Trophoblast cell (in vitro differentiated cells and primary cell): ENCODE data around the gene VPS13D.

ENCODE experiments used
- DNase-seq, 2 donors: peaks; one replicate each; pipeline ENCODE4 v3.0.0-alpha.2; 2016
- H2AFZ ChIP-seq: 2 replicates; pipeline ENCODE4 v1.6.1; 2013; ENCODE audit warnings: low read length, moderate library complexity, mild to moderate bottlenecking; ENCODE audit not compliant: insufficient read depth, poor library complexity
- H2AK5ac ChIP-seq: 2 replicates; pipeline ENCODE4 v1.6.1; 2013; ENCODE audit warnings: mild to moderate bottlenecking, low read length
- H2BK120ac ChIP-seq: 2 replicates; pipeline ENCODE4 v1.6.1; 2013; ENCODE audit warnings: low read length, mild to moderate bottlenecking, moderate library complexity; ENCODE audit not compliant: insufficient read depth, poor library complexity
- H2BK12ac ChIP-seq: 2 replicates; pipeline ENCODE4 v1.6.1; 2013; ENCODE audit warnings: mild to moderate bottlenecking, low read length, moderate library complexity
- H2BK5ac ChIP-seq: 2 replicates; pipeline ENCODE4 v1.6.1; 2013; ENCODE audit warnings: low read length, low read depth, moderate library complexity, mild to moderate bottlenecking; ENCODE audit not compliant: poor library complexity
- H3K14ac ChIP-seq: 2 replicates; pipeline ENCODE4 v1.6.1; 2013; ENCODE audit warnings: mild to moderate bottlenecking, low read length
- H3K18ac ChIP-seq: 2 replicates; pipeline ENCODE4 v1.6.1; 2013; ENCODE audit warnings: mild to moderate bottlenecking, low read length
- H3K23ac ChIP-seq: 2 replicates; pipeline ENCODE4 v1.6.1; 2013; ENCODE audit warnings: low read length
- H3K27ac ChIP-seq: 2 replicates; pipeline ENCODE4 v1.5.1; 2013; ENCODE audit warnings: low read depth, mild to moderate bottlenecking, inconsistent platforms, low read length, moderate library complexity
- H3K27me3 ChIP-seq: 2 replicates; pipeline ENCODE4 v1.6.1; 2013; ENCODE audit warnings: inconsistent platforms, mild to moderate bottlenecking, low read length, moderate library complexity; ENCODE audit not compliant: insufficient read depth
- H3K36me3 ChIP-seq, 2 experiments: 1 replicate in 1 of 2; 2 replicates in 1 of 2; pipeline ENCODE4 v1.6.1; 2013; ENCODE audit warnings: low read length in 2 of 2, mild to moderate bottlenecking in 2 of 2, moderate library complexity in 1 of 2; ENCODE audit not compliant: insufficient read depth in 2 of 2, control insufficient read depth in 1 of 2
- H3K4ac ChIP-seq: 2 replicates; pipeline ENCODE4 v1.6.1; 2013; ENCODE audit warnings: low read depth, mild to moderate bottlenecking, low read length, moderate library complexity
- H3K4me1 ChIP-seq, 2 experiments: 1 replicate in 1 of 2; 2 replicates in 1 of 2; pipeline ENCODE4 v1.6.1; 2013; ENCODE audit warnings: low read length in 2 of 2, mild to moderate bottlenecking in 2 of 2, moderate library complexity in 1 of 2; ENCODE audit not compliant: insufficient read depth in 2 of 2, control insufficient read depth in 1 of 2
- H3K4me2 ChIP-seq: 2 replicates; pipeline ENCODE4 v1.6.1; 2013; ENCODE audit warnings: inconsistent platforms, mild to moderate bottlenecking, low read length, moderate library complexity
- H3K4me3 ChIP-seq: 2 replicates; pipeline ENCODE4 v1.5.1; 2013; ENCODE audit warnings: mild to moderate bottlenecking, low read depth, low read length, inconsistent platforms
- H3K79me1 ChIP-seq: one replicate; pipeline ENCODE4 v1.6.1; 2013; ENCODE audit warnings: low read length
- H3K79me2 ChIP-seq: 2 replicates; pipeline ENCODE4 v1.6.1; 2013; ENCODE audit warnings: low read length, mild to moderate bottlenecking; ENCODE audit not compliant: control insufficient read depth, insufficient read depth, poor library complexity
- H3K9ac ChIP-seq: 2 replicates; pipeline ENCODE4 v1.6.1; 2013; ENCODE audit warnings: mild to moderate bottlenecking, low read length
- H3K9me3 ChIP-seq: 2 replicates; pipeline ENCODE4 v1.6.1; 2013; ENCODE audit warnings: low read depth, mild to moderate bottlenecking, control low read depth, inconsistent platforms, low read length; ENCODE audit not compliant: insufficient read depth
- H4K12ac ChIP-seq: 2 replicates; pipeline ENCODE4 v1.6.1; 2013; ENCODE audit warnings: low read depth, mild to moderate bottlenecking, low read length, moderate library complexity
- H4K8ac ChIP-seq: 2 replicates; pipeline ENCODE4 v1.6.1; 2013; ENCODE audit warnings: low read depth, mild to moderate bottlenecking, low read length, moderate library complexity
- H4K91ac ChIP-seq: one replicate; pipeline ENCODE4 v1.6.1; 2013; ENCODE audit warnings: low read depth, mild to moderate bottlenecking, low read length, moderate library complexity
- WGBS: extraction: QIAGEN DNeasy Blood & Tissue Kit; methylation state at CpG from one replicate; pipeline ENCODE4 v1.1.7; 2013; ENCODE audit warnings: missing lambda C conversion rate; ENCODE audit not compliant: insufficient read length, insufficient coverage; ENCODE audit errors: extremely low coverage; 5-methylcytosine and 5-hydroxymethylcytosine counted together

The VPS13D gene

DNA sequence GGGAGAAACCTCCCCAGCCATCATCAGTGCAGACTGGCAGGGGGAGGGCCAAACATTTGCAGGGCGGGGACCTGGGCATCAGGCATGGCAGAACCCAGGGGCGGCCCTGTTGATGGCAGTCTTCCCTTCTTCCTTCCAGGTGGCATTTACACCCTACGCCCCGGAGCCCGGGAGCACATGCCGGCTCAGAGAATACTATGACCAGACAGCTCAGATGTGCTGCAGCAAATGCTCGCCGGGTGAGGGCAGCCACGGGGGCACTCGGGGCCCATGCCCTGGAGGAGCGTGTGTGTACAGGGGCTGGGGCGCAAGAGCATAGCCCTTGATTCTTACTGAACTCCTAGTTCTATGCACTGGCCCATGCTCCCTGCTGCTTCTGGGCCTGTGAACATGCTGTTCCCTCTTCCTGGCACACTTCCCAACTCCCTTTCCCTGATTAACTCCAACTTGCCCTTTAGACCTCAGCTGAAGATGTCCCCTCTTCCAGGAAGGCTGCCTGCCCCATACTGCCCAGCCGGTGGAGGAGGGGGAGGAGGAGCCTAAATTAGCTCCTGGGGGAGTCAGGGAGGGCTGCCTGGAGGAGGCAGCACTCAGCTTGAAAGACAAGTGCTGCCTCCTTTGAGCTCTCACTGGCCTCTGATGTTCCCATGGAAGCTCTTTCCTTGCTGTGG, 41.0 kb upstream of the VPS13D start:
- peaks cover 4% of the 10 kb centered on the region for H3K9me3 ChIP-seq

GRCh38 chr1:12189328-12189682, 40.5 kb upstream of the VPS13D start:
- no peaks in the 10 kb centered on the region for H3K27me3 ChIP-seq
- no peak overlapping the region for H2BK12ac ChIP-seq
- H3K18ac ChIP-seq: no peak overlapping the region
- peaks cover 19% of the 10 kb centered on the region for H3K79me1 ChIP-seq
- no peak overlapping the region for H4K91ac ChIP-seq
- no peak overlapping the region for H2BK120ac ChIP-seq
- no peak overlapping the region for H3K14ac ChIP-seq
- peaks cover 18 to 23% of the 10 kb centered on the region in 2 experiments for H3K4me1 ChIP-seq
- WGBS: no CpG with 5 or more reads among the region's 5 CpGs
- no peak for DNase-seq
- H3K23ac ChIP-seq: no peak overlapping the region
- no peak overlapping the region for H3K4me2 ChIP-seq
- no peak overlapping the region for H3K9ac ChIP-seq
- H3K36me3 ChIP-seq: peaks cover 2 to 5% of the 10 kb centered on the region in 2 experiments
- H3K27ac ChIP-seq: no peak overlapping the region
- H3K79me2 ChIP-seq: peaks cover 7% of the 10 kb centered on the region
- no peak overlapping the region for H2AK5ac ChIP-seq
- H2AFZ ChIP-seq: no peak overlapping the region
- no peak overlapping the region for H4K8ac ChIP-seq
- no peak overlapping the region for H2BK5ac ChIP-seq
- H3K4ac ChIP-seq: no peak overlapping the region
- peaks cover 4% of the 10 kb centered on the region for H3K9me3 ChIP-seq
- no peak overlapping the region for H3K4me3 ChIP-seq
- H4K12ac ChIP-seq: no peak overlapping the region

More for the DNA sequence above, 41.0 kb upstream of the VPS13D start:
- H4K8ac ChIP-seq: no peak overlapping the region
- no peak overlapping the region for H3K23ac ChIP-seq
- peaks cover 2 to 5% of the 10 kb centered on the region in 2 experiments for H3K36me3 ChIP-seq
- no peak overlapping the region for H3K14ac ChIP-seq
- no peak overlapping the region for H3K4me2 ChIP-seq
- no peak overlapping the region for H3K18ac ChIP-seq
- no peak overlapping the region for H3K4ac ChIP-seq
- DNase-seq: no peak
- no peak overlapping the region for H2BK5ac ChIP-seq
- no peak overlapping the region for H4K91ac ChIP-seq
- no peak overlapping the region for H4K12ac ChIP-seq
- H3K27me3 ChIP-seq: no peaks in the 10 kb centered on the region
- H3K4me3 ChIP-seq: no peak overlapping the region
- no peak overlapping the region for H3K9ac ChIP-seq
- no peak overlapping the region for H2AK5ac ChIP-seq
- H2BK120ac ChIP-seq: no peak overlapping the region
- no peak overlapping the region for H2AFZ ChIP-seq
- WGBS: no CpG with 5 or more reads among the region's 13 CpGs
- H3K4me1 ChIP-seq: peaks cover 21 to 25% of the 10 kb centered on the region in 2 experiments
- peaks cover 7% of the 10 kb centered on the region for H3K79me2 ChIP-seq
- no peak overlapping the region for H2BK12ac ChIP-seq
- H3K79me1 ChIP-seq: peaks cover 23% of the 10 kb centered on the region
- H3K27ac ChIP-seq: no peak overlapping the region

DNA sequence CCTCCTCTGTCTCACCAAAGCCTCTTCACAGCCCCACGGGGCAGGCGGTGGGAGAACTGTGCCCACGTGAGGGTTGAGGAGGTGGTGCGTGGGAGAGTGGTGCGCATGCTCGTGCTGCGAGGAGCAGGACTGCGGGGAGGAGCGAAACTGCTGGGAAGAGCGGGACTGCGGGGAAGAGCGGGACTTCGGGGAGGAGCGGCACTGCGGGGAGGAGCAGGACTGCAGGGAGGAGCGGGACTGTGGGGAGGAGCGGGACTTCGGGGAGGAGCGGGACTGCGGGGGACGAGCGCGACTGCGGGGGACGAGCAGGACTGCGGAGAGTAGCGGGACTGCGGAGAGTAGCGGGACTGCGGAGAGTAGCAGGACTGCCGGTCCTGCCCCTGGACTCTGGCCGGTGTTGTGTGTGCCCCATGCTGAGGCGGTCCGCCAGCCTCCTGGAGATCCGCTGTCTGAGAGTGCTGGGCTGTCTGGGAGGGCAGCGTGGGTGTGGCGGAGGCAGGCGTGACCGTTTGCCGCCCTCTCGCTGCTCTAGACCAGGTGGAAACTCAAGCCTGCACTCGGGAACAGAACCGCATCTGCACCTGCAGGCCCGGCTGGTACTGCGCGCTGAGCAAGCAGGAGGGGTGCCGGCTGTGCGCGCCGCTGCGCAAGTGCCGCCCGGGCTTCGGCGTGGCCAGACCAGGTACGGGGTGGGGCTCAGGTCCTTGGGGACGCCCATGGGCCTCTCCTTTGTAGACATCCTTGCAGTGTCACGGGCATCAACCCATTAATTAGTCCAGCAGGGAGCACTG, 38.4 kb upstream of the VPS13D start:
- Histone ChIP-seq H3K4ac (no peak overlapping the region), H3K4me2 (no peak overlapping the region), H2BK12ac (no peak overlapping the region), H4K91ac (peak overlapping the region; percentile 37), H2BK120ac (no peak overlapping the region), H3K79me1 (no peaks in the 10 kb centered on the region), H3K9me3 (peaks cover 2% of the 10 kb centered on the region), H3K14ac (no peak overlapping the region), H3K36me3 (peaks cover 5% of the 10 kb centered on the region in 2 experiments), H3K27me3 (no peaks in the 10 kb centered on the region), H3K4me1 (peaks cover 0 to 3% of the 10 kb centered on the region in 2 experiments), H4K12ac (no peak overlapping the region), H3K18ac (no peak overlapping the region), H3K9ac (no peak overlapping the region), H2AFZ (no peak overlapping the region), H2AK5ac (no peak overlapping the region), H3K27ac (no peak overlapping the region), H4K8ac (no peak overlapping the region), H3K4me3 (no peak overlapping the region), H3K79me2 (no peaks in the 10 kb centered on the region), H2BK5ac (no peak overlapping the region), H3K23ac (no peak overlapping the region)
- DNase-seq: peak in 1 of 2 donors; percentile 14
- no CpG with 5 or more reads among the region's 58 CpGs for WGBS

- Histone ChIP-seq H2BK5ac (no peak overlapping the region), H2BK12ac (no peak overlapping the region), H3K4me3 (no peak overlapping the region), H3K79me2 (no peaks in the 10 kb centered on the region), H3K27me3 (no peaks in the 10 kb centered on the region), H4K91ac (no peak overlapping the region), H3K9ac (no peak overlapping the region), H3K4me1 (peaks cover 0 to 5% of the 10 kb centered on the region in 2 experiments), H3K14ac (no peak overlapping the region), H4K8ac (no peak overlapping the region), H2BK120ac (no peak overlapping the region), H3K4ac (no peak overlapping the region), H2AK5ac (no peak overlapping the region), H3K23ac (no peak overlapping the region), H3K36me3 (peaks cover 5% of the 10 kb centered on the region in 2 experiments), H2AFZ (no peak overlapping the region), H3K18ac (no peak overlapping the region), H3K4me2 (no peak overlapping the region), H3K79me1 (no peaks in the 10 kb centered on the region), H4K12ac (no peak overlapping the region), H3K9me3 (peaks cover 2% of the 10 kb centered on the region), H3K27ac (no peak overlapping the region)
- no peak for DNase-seq
- WGBS: no CpG with 5 or more reads among the region's 14 CpGs
These were observed 35.1 kb upstream of the VPS13D start for GRCh38 chr1:12194666-12195216.
